ENCODE measurements around the gene TMEM244. TPM values are rescaled to one million over a fixed set of nuclear protein-coding genes. Genes with fewer than 3 reads are reported as not detected.

The TMEM244 gene
- total RNA-seq, 1 experiment from 2014 or later: not detected

DNA sequence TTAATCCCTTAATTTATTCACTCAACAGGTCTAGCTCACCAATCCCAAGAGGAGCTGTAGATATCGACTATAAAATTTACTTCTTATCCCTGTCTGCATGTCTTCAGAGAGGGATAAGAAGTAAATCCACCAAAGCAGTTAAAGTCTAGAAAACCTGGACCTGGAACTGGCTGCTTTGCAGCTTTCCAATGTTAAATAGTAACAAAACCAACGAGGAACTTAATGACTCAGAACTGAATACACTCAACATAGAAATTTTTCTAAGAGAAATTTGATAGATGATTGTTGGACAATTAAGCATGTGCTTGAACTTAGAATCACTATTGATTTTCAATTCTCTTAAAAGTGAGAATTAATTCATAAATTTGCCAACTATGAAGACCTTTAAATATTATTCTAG, 11.5 kb upstream of the TMEM244 start (continued):
- TF ChIP-seq, protein P1, sequence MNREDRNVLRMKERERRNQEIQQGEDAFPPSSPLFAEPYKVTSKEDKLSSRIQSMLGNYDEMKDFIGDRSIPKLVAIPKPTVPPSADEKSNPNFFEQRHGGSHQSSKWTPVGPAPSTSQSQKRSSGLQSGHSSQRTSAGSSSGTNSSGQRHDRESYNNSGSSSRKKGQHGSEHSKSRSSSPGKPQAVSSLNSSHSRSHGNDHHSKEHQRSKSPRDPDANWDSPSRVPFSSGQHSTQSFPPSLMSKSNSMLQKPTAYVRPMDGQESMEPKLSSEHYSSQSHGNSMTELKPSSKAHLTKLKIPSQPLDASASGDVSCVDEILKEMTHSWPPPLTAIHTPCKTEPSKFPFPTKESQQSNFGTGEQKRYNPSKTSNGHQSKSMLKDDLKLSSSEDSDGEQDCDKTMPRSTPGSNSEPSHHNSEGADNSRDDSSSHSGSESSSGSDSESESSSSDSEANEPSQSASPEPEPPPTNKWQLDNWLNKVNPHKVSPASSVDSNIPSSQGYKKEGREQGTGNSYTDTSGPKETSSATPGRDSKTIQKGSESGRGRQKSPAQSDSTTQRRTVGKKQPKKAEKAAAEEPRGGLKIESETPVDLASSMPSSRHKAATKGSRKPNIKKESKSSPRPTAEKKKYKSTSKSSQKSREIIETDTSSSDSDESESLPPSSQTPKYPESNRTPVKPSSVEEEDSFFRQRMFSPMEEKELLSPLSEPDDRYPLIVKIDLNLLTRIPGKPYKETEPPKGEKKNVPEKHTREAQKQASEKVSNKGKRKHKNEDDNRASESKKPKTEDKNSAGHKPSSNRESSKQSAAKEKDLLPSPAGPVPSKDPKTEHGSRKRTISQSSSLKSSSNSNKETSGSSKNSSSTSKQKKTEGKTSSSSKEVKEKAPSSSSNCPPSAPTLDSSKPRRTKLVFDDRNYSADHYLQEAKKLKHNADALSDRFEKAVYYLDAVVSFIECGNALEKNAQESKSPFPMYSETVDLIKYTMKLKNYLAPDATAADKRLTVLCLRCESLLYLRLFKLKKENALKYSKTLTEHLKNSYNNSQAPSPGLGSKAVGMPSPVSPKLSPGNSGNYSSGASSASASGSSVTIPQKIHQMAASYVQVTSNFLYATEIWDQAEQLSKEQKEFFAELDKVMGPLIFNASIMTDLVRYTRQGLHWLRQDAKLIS (CRISPR knock-in tag; IDR thresholded peaks at IDR 0.05; ENCODE audit: borderline replicate concordance): no peak
- no peak for TF ChIP-seq ZNF138 (CRISPR knock-in tag; conservative IDR thresholded peaks at IDR 0.05)

DNA sequence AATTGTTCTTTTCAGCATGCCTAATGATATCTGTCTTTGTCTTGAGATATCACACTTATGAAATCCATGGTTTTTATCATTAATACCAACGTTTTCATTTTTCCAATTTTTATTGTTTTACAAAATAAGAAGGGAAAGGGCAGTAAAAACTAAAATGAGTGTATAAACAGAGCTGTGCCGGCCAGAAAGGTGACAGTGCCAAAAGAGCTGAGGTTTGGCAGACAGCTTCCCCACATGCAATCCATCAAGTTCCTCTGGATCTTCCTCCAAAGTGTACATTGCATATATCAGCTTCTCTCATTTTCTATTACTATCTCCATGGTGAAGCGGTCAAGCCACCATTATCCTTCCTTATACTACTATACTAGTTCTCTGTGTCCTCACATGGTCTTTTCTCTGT, 10.1 kb upstream of the TMEM244 start:
- ATAC-seq (no peak), DNase-seq (ENCODE audit: low spot score) (no peak)
- no peaks in the 10 kb centered on the region for H3K9me3 Mint-ChIP-seq
- ChIA-PET CTCF (no interaction called here), POLR2A (no interaction called here)
- H3K27ac Mint-ChIP-seq: no peak overlapping the region
- TF ChIP-seq ETV6 (CRISPR knock-in tag; IDR thresholded peaks at IDR 0.05): no peak
- TF ChIP-seq, protein P2, sequence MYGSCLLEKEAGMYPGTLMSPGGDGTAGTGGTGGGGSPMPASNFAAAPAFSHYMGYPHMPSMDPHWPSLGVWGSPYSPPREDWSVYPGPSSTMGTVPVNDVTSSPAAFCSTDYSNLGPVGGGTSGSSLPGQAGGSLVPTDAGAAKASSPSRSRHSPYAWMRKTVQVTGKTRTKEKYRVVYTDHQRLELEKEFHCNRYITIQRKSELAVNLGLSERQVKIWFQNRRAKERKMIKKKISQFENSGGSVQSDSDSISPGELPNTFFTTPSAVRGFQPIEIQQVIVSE (CRISPR knock-in tag; IDR thresholded peaks at IDR 0.05; ENCODE audit: borderline replicate concordance): no peak
- peaks cover 19% of the 10 kb centered on the region for H3K4me1 Mint-ChIP-seq
- H3K4me3 Mint-ChIP-seq: no peak overlapping the region
- H3K27me3 Mint-ChIP-seq (ENCODE audit: low read depth): no peaks in the 10 kb centered on the region
- no peaks in the 10 kb centered on the region for H3K36me3 Mint-ChIP-seq

DNA sequence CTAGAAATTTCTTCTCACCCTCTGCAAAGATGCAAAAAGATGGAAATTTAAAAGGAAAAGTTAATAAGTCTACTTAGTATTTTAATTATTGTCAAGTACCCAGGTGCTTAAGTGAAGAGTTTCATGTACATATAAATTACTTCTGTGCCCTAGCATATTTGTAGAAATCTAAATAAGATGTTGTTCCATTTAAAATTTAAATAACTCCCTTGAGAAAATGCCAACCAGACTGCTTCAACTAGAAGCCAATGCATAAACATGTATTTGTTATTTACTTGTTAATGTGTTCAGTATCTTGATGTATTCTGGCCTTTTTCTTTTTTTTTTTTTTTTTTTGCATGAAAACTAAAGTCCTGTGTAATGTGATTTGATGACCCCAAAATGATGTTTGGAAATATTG, 6.3 kb upstream of the TMEM244 start:
- TF ChIP-seq GABPB1 (CRISPR knock-in tag; IDR thresholded peaks at IDR 0.05) (no peak), ZNF121 (CRISPR knock-in tag; IDR thresholded peaks at IDR 0.05) (no peak), CREM (CRISPR knock-in tag; IDR thresholded peaks at IDR 0.05) (no peak), NFATC4 (CRISPR knock-in tag; IDR thresholded peaks at IDR 0.05) (no peak), NR2C2 (CRISPR knock-in tag; IDR thresholded peaks at IDR 0.05) (no peak)
- TF ChIP-seq, protein P2 (CRISPR knock-in tag; IDR thresholded peaks at IDR 0.05; ENCODE audit: borderline replicate concordance): no peak
- TF ChIP-seq, protein P3, sequence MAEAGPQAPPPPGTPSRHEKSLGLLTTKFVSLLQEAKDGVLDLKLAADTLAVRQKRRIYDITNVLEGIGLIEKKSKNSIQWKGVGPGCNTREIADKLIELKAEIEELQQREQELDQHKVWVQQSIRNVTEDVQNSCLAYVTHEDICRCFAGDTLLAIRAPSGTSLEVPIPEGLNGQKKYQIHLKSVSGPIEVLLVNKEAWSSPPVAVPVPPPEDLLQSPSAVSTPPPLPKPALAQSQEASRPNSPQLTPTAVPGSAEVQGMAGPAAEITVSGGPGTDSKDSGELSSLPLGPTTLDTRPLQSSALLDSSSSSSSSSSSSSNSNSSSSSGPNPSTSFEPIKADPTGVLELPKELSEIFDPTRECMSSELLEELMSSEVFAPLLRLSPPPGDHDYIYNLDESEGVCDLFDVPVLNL (CRISPR knock-in tag; IDR thresholded peaks at IDR 0.05; ENCODE audit: borderline replicate concordance, low read depth): no peak
- TF ChIP-seq, protein P4, sequence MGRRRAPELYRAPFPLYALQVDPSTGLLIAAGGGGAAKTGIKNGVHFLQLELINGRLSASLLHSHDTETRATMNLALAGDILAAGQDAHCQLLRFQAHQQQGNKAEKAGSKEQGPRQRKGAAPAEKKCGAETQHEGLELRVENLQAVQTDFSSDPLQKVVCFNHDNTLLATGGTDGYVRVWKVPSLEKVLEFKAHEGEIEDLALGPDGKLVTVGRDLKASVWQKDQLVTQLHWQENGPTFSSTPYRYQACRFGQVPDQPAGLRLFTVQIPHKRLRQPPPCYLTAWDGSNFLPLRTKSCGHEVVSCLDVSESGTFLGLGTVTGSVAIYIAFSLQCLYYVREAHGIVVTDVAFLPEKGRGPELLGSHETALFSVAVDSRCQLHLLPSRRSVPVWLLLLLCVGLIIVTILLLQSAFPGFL (CRISPR knock-in tag; IDR thresholded peaks at IDR 0.05; ENCODE audit: borderline replicate concordance): no peak
- TF ChIP-seq, protein P5, sequence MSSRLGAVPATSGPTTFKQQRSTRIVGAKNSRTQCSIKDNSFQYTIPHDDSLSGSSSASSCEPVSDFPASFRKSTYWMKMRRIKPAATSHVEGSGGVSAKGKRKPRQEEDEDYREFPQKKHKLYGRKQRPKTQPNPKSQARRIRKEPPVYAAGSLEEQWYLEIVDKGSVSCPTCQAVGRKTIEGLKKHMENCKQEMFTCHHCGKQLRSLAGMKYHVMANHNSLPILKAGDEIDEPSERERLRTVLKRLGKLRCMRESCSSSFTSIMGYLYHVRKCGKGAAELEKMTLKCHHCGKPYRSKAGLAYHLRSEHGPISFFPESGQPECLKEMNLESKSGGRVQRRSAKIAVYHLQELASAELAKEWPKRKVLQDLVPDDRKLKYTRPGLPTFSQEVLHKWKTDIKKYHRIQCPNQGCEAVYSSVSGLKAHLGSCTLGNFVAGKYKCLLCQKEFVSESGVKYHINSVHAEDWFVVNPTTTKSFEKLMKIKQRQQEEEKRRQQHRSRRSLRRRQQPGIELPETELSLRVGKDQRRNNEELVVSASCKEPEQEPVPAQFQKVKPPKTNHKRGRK (CRISPR knock-in tag; IDR thresholded peaks at IDR 0.05; ENCODE audit: borderline replicate concordance): no peak
- ChIA-PET CTCF (interaction anchor here (0.6 kb wide), 1 partner anchor 98 kb away, joined by 3 read pairs; no protein-coding TSS in a partner anchor), POLR2A (no interaction called here)
- no peak for DNase-seq (ENCODE audit: low spot score)
- Mint-ChIP-seq H3K9me3 (peaks cover 7% of the 10 kb centered on the region), H3K27ac (no peak overlapping the region), H3K4me3 (no peak overlapping the region), H3K27me3 (ENCODE audit: low read depth) (no peaks in the 10 kb centered on the region), H3K4me1 (peaks cover 22% of the 10 kb centered on the region), H3K36me3 (peaks cover 8% of the 10 kb centered on the region; the same call in 1 of the 2 replicates)
- ATAC-seq: no peak
